ENCODE measurements around the gene PEX7.

- TF ChIP-seq, protein P1, sequence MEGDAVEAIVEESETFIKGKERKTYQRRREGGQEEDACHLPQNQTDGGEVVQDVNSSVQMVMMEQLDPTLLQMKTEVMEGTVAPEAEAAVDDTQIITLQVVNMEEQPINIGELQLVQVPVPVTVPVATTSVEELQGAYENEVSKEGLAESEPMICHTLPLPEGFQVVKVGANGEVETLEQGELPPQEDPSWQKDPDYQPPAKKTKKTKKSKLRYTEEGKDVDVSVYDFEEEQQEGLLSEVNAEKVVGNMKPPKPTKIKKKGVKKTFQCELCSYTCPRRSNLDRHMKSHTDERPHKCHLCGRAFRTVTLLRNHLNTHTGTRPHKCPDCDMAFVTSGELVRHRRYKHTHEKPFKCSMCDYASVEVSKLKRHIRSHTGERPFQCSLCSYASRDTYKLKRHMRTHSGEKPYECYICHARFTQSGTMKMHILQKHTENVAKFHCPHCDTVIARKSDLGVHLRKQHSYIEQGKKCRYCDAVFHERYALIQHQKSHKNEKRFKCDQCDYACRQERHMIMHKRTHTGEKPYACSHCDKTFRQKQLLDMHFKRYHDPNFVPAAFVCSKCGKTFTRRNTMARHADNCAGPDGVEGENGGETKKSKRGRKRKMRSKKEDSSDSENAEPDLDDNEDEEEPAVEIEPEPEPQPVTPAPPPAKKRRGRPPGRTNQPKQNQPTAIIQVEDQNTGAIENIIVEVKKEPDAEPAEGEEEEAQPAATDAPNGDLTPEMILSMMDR (IDR thresholded peaks at IDR 0.05 in 2 of 3, conservative IDR thresholded peaks at IDR 0.05 in 1 of 3; ENCODE audit: borderline replicate concordance in 1 of 3, insufficient read depth in 1 of 3, low read depth in 2 of 3, low read length in 2 of 3): no peak
- TF ChIP-seq POLR2AphosphoS5 (IDR thresholded peaks at IDR 0.05; ENCODE audit: low read depth, low read length) (no peak), RAD21 (IDR thresholded peaks at IDR 0.05; ENCODE audit: low read depth) (no peak), YY1 (IDR thresholded peaks at IDR 0.05; ENCODE audit: extremely low read depth, insufficient replicate concordance, low read depth, low read length) (no peak), ZFX (IDR thresholded peaks at IDR 0.05) (no peak), POLR2A (IDR thresholded peaks at IDR 0.05; ENCODE audit: borderline replicate concordance, extremely low read depth, insufficient read depth, insufficient read length) (no peak), SRF (IDR thresholded peaks at IDR 0.05; ENCODE audit: low read depth) (no peak)
Observed at GRCh38 chr6:136812174-136812573, 10.2 kb upstream of the PEX7 start.

Data from HCT116 (cell line).